Transverse colon (tissue), 4 donors: ENCODE results near the gene GRIN2A. TPM values are rescaled to one million over a fixed set of nuclear protein-coding genes. Genes with fewer than 3 reads are reported as not detected.

ENCODE experiments used
- DNase-seq: peaks from one replicate; pipeline ENCODE4 v3.0.0-alpha.2; 2019
- H3K27ac ChIP-seq, 4 donors: fragments of 200-600 bp; sonication (generic); 2 replicates each; pipeline ENCODE4 v1.5.1; 2016 to 2018; ENCODE audit warnings: inconsistent platforms in 4 of 4
- H3K27me3 ChIP-seq: fragments of 200-600 bp; sonication (generic); 2 replicates; pipeline ENCODE4 v1.5.1; 2017; ENCODE audit warnings: inconsistent platforms
- H3K36me3 ChIP-seq, 4 donors: fragments of 200-600 bp; sonication (generic); 2 replicates each; pipeline ENCODE4 v1.5.1; 2017 to 2019; ENCODE audit warnings: inconsistent platforms in 4 of 4
- H3K4me1 ChIP-seq, 4 donors: fragments of 200-600 bp; sonication (generic); 2 replicates each; pipeline ENCODE4 v1.5.1; 2017 to 2020; ENCODE audit warnings: inconsistent platforms in 4 of 4
- H3K4me3 ChIP-seq, 4 donors: fragments of 200-600 bp; sonication (generic); 1 replicate in 1 of 4; 2 replicates in 3 of 4; pipeline versions ENCODE4 v1.5.1 to v1.6.1; 2017 to 2019; ENCODE audit warnings: inconsistent platforms in 4 of 4
- H3K9me3 ChIP-seq, 2 donors: fragments of 200-600 bp; sonication (generic); 2 replicates each; pipeline ENCODE4 v1.5.1; 2017 to 2019; ENCODE audit warnings: inconsistent platforms in 2 of 2
- EP300 ChIP-seq: sonication (generic); formaldehyde crosslinking; IDR thresholded peaks from one replicate; pipeline ENCODE4 v1.6.1; 2017; ENCODE audit warnings: antibody characterized with exemption, low read depth
- POLR2A ChIP-seq: fragments of 450-650 bp; IDR thresholded peaks from one replicate; pipeline ENCODE4 v1.6.1; 2016; ENCODE audit warnings: antibody characterized with exemption, mild to moderate bottlenecking, moderate library complexity
- POLR2AphosphoS5 ChIP-seq, 3 donors: sonication (generic); formaldehyde crosslinking; IDR thresholded peaks; one replicate each; pipeline ENCODE4 v1.6.1; 2016; ENCODE audit warnings: antibody characterized with exemption in 3 of 3
- WGBS, 2 donors: methylation state at CpG; one replicate each; pipeline ENCODE4 v1.1.5; 2018; ENCODE audit warnings: low coverage in 1 of 2; 5-methylcytosine and 5-hydroxymethylcytosine counted together
- in situ Hi-C, 4 donors: fragments of 200-750 bp; cut with MboI; loops; one replicate each; pipeline versions ENCODE4 v1.15.0 to v1.15.1; 2017; ENCODE audit warnings: low sequenced_read_pairs in 3 of 4, low pct_ligation_motif_present in 1 of 4, low pct_unique_long_range_greater_than_20kb in 1 of 4
- intact Hi-C: fragments of 100-400 bp; cut with DNase I; formaldehyde crosslinking; loops from one replicate; pipeline ENCODE4 v1.15.1; 2023; ENCODE audit warnings: low total_unique reads
- total RNA-seq, 4 donors: library from RNA; depleted of rRNA; stranded (reverse); fragments of >200 nt; gene quantifications; one replicate each; pipeline ENCODE4 v1.1.0, GENCODE V29; 2016
- TF ChIP-seq, protein P1 (sequence below), 5 experiments: fragments of 200-600 bp in 3 of 5; fragments of 450-650 bp in 2 of 5; sonication (generic) in 3 of 5; IDR thresholded peaks; 1 replicate in 2 of 5; 2 replicates in 3 of 5; pipeline ENCODE4 v1.5.1; 2016 to 2017; ENCODE audit warnings: antibody characterized with exemption in 5 of 5, inconsistent platforms in 3 of 5, mild to moderate bottlenecking in 2 of 5, moderate library complexity in 1 of 5

The GRIN2A gene
- total RNA-seq, 4 donors from 2014 or later: 0.14 to 0.37 (median 0.18) TPM

DNA sequence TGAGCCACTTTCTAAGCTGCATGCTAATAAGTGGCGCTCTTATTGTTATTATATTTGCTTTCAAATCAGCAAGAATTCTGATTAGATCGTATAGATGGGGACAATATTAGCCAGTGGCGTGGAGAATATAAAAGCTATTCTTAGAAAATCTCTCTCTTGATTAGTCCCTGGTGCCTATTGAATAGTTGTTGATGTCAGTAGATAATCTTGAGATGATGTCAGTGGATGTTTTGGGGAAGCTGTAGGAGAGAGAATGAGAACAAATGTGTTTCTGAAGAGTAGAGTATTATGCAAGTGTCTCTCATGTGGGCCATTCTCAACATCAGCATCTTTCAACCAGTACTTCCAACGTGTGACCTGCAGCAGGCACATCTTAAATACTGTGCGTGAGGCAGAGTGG lies 445.7 kb downstream of the GRIN2A start:
- H3K9me3 ChIP-seq: no peaks in the 10 kb centered on the region
- DNase-seq: no peak
- H3K27ac ChIP-seq: no peak overlapping the region
- H3K27me3 ChIP-seq: no peaks in the 10 kb centered on the region
- H3K4me1 ChIP-seq: no peaks in the 10 kb centered on the region
- TF ChIP-seq POLR2A (no peak), POLR2AphosphoS5 (IDR thresholded peaks at IDR 0.05) (no peak), EP300 (no peak)
- TF ChIP-seq, protein P1, sequence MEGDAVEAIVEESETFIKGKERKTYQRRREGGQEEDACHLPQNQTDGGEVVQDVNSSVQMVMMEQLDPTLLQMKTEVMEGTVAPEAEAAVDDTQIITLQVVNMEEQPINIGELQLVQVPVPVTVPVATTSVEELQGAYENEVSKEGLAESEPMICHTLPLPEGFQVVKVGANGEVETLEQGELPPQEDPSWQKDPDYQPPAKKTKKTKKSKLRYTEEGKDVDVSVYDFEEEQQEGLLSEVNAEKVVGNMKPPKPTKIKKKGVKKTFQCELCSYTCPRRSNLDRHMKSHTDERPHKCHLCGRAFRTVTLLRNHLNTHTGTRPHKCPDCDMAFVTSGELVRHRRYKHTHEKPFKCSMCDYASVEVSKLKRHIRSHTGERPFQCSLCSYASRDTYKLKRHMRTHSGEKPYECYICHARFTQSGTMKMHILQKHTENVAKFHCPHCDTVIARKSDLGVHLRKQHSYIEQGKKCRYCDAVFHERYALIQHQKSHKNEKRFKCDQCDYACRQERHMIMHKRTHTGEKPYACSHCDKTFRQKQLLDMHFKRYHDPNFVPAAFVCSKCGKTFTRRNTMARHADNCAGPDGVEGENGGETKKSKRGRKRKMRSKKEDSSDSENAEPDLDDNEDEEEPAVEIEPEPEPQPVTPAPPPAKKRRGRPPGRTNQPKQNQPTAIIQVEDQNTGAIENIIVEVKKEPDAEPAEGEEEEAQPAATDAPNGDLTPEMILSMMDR (IDR thresholded peaks at IDR 0.05): no peak
- 78 to 89% methylated on average over 3 to 5 of the region's 5 CpGs for WGBS, 2 donors
- no peak overlapping the region for H3K4me3 ChIP-seq
- no peaks in the 10 kb centered on the region for H3K36me3 ChIP-seq
- intact Hi-C loops: no loop called here
- in situ Hi-C loops: no loop called here

GRCh38 chr16:9723136-9723535 lies 459.1 kb downstream of the GRIN2A start:
- TF ChIP-seq POLR2AphosphoS5 (IDR thresholded peaks at IDR 0.05) (no peak), POLR2A (no peak)
- TF ChIP-seq, protein P1 (IDR thresholded peaks at IDR 0.05): no peak
- Histone ChIP-seq H3K27me3 (no peaks in the 10 kb centered on the region), H3K4me1 (no peaks in the 10 kb centered on the region), H3K9me3 (no peaks in the 10 kb centered on the region), H3K27ac (no peak overlapping the region), H3K4me3 (no peak overlapping the region), H3K36me3 (no peaks in the 10 kb centered on the region)
- no peak for DNase-seq
- in situ Hi-C loops (no loop called here), intact Hi-C loops (no loop called here)

GRCh38 chr16:9713907-9714306 lies 468.3 kb downstream of the GRIN2A start:
- WGBS, 2 donors: 72 to 78% methylated on average over 6 of the region's 6 CpGs
- no peak for TF ChIP-seq POLR2AphosphoS5 (IDR thresholded peaks at IDR 0.05)
- TF ChIP-seq, protein P1 (IDR thresholded peaks at IDR 0.05): no peak

DNA sequence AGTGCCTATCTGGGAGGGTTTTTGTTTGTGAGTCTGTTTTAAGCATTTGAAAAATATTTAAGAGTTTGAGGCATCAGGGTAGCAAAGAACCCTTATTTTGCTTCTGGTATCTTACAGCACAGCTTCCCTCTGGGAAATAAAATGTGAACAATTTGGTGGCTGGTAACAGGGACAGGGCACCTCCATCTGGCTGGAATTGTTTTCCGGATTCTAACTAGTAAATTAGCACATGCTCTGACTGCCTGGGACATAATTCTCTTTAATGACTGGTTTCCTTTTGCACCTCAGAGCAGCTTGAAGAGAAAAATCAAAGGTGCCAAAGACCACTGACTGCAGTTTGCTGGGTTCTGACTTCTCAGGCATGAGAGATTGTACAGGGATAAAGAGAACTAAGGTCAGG lies 469.1 kb downstream of the GRIN2A start:
- Histone ChIP-seq H3K9me3 (no peaks in the 10 kb centered on the region), H3K4me1 (no peaks in the 10 kb centered on the region), H3K36me3 (no peaks in the 10 kb centered on the region), H3K27me3 (no peaks in the 10 kb centered on the region), H3K4me3 (no peak overlapping the region), H3K27ac (no peak overlapping the region)
- TF ChIP-seq, protein P1 (IDR thresholded peaks at IDR 0.05): no peak
- TF ChIP-seq POLR2AphosphoS5 (IDR thresholded peaks at IDR 0.05) (no peak), POLR2A (no peak), EP300 (no peak)
- in situ Hi-C loops: no loop called here
- 17 to 63% methylated on average over 1 of the region's 1 CpG for WGBS, 2 donors
- intact Hi-C loops: no loop called here
- DNase-seq: no peak

More at GRCh38 chr16:9713907-9714306, 468.3 kb downstream of the GRIN2A start:
- H3K27ac ChIP-seq: no peak overlapping the region
- no peak for DNase-seq
- in situ Hi-C loops: no loop called here
- H3K9me3 ChIP-seq: no peaks in the 10 kb centered on the region
- intact Hi-C loops: no loop called here
- H3K36me3 ChIP-seq: no peaks in the 10 kb centered on the region
- H3K4me3 ChIP-seq: no peak overlapping the region
- no peaks in the 10 kb centered on the region for H3K4me1 ChIP-seq
- H3K27me3 ChIP-seq: no peaks in the 10 kb centered on the region
